GM12801 (cell line): ENCODE results near the gene IQCM.

Experiments
- TF ChIP-seq, protein P1 (sequence below): IDR thresholded peaks from one replicate; pipeline ENCODE4 v1.5.1; 2011; ENCODE audit warnings: control low read depth; ENCODE audit not compliant: insufficient read length; ENCODE audit errors: extremely low read depth

The IQCM gene

DNA sequence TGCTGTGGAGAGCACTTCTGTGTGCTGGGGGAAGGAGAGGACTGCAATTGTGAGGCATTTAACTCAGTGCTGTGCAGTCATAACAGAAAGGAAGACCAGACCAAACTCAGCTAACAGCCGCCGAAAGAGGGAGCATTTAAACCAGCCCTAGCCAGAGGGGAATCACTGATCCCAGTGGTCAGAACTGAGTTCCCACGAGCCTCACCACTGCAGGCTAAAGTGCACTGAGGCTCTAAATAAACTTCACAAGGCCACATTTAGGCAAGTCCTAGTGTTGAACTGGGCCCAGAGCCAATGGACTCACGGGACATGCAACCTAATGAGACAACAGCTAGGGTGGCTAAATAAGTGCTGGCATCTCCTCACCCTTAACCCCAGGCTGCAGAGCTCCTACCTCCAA, 20.4 kb downstream of the IQCM start:
- TF ChIP-seq, protein P1, sequence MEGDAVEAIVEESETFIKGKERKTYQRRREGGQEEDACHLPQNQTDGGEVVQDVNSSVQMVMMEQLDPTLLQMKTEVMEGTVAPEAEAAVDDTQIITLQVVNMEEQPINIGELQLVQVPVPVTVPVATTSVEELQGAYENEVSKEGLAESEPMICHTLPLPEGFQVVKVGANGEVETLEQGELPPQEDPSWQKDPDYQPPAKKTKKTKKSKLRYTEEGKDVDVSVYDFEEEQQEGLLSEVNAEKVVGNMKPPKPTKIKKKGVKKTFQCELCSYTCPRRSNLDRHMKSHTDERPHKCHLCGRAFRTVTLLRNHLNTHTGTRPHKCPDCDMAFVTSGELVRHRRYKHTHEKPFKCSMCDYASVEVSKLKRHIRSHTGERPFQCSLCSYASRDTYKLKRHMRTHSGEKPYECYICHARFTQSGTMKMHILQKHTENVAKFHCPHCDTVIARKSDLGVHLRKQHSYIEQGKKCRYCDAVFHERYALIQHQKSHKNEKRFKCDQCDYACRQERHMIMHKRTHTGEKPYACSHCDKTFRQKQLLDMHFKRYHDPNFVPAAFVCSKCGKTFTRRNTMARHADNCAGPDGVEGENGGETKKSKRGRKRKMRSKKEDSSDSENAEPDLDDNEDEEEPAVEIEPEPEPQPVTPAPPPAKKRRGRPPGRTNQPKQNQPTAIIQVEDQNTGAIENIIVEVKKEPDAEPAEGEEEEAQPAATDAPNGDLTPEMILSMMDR = no peak

DNA sequence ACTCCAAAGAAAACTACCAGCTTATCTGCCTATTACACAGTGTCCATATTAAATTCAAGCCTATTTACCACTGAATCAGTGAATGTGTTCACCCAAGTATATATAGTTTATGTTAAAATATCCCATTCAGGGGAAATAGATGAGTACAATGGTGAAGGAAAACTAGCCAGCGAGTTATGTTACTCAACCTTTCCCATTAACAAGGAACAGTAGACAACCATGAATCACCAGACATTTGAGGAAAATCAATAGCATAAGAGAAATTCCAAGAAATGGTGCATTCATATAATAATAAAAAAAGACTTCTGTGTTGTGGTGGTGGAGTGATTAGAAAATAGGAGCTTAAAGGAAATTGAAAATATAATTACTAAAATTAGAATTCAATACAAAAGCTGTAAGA, 21.3 kb downstream of the IQCM start:
- TF ChIP-seq, protein P1 = no peak

DNA sequence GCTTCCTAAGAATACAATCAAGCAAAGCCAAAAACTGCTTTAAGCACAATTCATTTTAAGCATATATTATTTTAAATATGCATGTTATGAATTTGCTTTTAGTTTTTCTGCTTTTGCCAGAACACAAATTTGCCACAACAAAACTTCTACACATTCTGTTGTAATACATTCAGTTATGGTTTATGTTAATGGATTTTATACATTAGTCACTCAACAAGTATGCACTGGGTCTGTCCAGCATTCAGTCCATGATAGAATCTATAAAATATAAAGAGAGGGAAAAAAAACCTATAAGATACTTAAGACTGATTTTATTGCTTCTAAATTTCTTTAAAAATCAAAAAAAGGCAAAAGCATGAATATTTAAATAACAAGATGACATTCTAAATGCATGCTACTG, 22.2 kb downstream of the IQCM start:
- TF ChIP-seq, protein P1 = no peak

DNA sequence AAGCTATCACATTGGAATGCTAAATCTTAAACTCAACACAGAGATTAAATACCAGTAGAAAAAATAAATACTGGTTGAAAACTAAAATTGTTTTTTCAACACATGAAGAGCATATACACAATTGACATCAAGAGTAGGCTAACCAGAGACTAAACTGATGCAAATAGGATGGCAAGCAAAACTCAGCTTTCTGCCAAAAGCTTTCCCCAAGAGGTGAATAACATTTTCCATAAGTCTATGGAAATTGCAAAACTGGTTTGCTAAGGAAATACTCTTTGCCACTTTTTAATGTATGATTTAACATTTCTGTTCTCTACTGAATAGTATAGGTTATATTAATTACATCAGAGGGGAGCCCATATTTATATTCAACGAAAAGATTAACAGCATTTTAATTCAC, 23.8 kb downstream of the IQCM start:
- TF ChIP-seq, protein P1 = no peak

DNA sequence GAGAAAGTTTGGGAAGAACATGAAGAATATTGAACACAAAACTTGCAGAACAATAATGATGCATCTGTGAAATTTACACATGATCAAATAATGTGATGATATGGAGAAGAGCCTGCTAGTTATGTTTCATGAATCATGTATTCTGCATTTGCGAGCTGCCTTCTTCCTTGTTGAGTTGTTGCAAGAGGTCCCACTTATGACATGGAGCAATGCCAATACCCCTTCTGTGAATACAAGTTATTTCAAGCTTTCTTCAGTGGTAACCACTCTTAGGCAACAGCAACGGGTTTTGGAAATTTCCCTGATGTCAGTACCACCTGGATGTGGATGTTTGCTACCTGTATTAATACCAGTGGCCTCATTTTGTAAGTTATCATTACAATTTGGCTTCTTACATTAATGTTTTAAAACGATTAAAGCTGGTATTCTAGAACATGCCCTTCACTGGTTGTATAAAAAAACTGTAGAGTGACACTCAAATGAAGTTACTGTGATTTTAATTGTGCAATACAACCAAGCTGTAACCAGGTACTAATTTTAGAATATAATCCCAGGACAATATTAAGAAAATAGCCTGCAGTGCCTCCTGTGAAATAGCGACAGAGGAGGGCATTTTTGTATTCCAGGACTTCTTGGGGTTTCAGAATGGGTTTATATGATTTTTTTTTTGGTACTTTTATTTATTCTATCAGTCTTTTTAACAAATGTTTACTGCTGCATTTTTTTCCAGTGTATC, 25.3 kb downstream of the IQCM start:
- TF ChIP-seq, protein P1 = no peak

DNA sequence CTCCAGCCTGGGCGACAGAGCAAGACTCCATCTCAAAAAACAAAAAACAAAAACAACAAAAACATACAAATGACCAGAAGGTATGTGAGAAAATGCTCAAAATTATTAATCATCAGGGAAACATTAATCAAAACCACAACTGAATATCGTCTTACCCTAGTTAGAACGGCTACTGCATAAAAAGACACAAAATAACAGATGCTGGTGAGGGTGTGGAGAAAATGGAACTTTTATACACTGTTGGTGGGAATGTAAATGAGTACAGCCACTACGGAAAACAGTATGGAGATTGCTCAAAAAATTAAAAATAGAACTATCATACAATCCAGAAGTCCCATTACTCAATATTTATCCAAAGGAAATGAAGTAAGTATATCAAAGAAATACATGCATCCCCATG, 27.3 kb downstream of the IQCM start:
- TF ChIP-seq, protein P1 = no peak

DNA sequence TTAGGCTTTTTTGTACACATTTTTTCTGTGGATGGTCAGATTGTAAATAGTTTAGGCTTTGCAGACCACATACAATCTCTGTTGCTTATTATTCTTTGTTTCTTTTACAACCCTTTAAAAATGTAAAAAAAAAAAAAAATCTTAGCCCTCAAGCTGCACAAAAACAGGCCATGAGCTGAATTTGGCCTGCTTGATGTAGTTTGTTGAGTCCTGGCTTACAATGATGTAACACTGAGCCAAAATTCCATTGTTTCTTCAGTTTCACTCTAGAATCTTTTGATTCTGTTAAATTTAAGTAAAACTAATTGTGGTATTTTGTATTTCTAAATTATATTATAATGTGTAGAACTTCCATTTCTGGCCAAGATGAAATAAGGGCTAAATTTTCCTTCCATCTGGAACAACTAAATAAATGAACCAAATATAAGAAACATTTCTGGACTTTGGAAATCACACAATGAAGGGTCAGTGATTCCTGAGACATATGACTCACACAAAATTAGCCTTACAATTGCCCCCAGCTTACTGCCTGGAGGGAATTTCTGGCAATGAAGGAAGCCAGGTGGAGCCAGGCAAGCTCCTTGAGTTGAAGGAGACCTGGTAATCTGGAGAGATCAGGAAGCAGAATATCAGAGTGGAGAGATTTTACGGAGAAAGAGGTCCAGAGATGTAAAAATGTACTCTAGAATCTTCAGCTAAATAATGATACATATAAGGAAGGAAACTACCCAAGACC, 29.8 kb downstream of the IQCM start:
- TF ChIP-seq, protein P1 = no peak
